LNCAP (cell line): ENCODE data around the gene ARID1B.

ENCODE experiments used
- CTCF ChIP-seq: fragments of 450-650 bp; IDR thresholded peaks from 2 replicates; pipeline ENCODE4 v1.5.1; 2017; ENCODE audit warnings: mild to moderate bottlenecking

The ARID1B gene

GRCh38 chr6:157123234-157123633, 346.1 kb downstream of the ARID1B start:
- no peak for TF ChIP-seq CTCF

- no peak for TF ChIP-seq CTCF
Observed at GRCh38 chr6:157124485-157125254, 347.5 kb downstream of the ARID1B start.

- TF ChIP-seq CTCF, result no peak
Observed at GRCh38 chr6:157125531-157125930, 348.4 kb downstream of the ARID1B start.

GRCh38 chr6:157126183-157127098, 349.3 kb downstream of the ARID1B start:
- TF ChIP-seq CTCF, result no peak

GRCh38 chr6:157128235-157128775, 351.1 kb downstream of the ARID1B start:
- TF ChIP-seq CTCF, result no peak

GRCh38 chr6:157131250-157131649, 354.1 kb downstream of the ARID1B start:
- no peak for TF ChIP-seq CTCF

GRCh38 chr6:157133856-157134255, 356.7 kb downstream of the ARID1B start:
- TF ChIP-seq CTCF, result no peak
